GM04504 (cell line): Measurements from ENCODE around the gene POU2AF1.
A peak's percentile ranks its signal among the peaks of the same experiment; 100 is the strongest.
"Not testable (repeated sequence)": the region's sequence is repeated elsewhere in the genome, so short reads cannot be mapped to it uniquely, and the experiment has no call there.

Source experiments
- DNase-seq: peaks from one replicate; pipeline ENCODE4 v3.0.0-alpha.2; 2012; ENCODE audit warnings: low read depth

The POU2AF1 gene

DNA sequence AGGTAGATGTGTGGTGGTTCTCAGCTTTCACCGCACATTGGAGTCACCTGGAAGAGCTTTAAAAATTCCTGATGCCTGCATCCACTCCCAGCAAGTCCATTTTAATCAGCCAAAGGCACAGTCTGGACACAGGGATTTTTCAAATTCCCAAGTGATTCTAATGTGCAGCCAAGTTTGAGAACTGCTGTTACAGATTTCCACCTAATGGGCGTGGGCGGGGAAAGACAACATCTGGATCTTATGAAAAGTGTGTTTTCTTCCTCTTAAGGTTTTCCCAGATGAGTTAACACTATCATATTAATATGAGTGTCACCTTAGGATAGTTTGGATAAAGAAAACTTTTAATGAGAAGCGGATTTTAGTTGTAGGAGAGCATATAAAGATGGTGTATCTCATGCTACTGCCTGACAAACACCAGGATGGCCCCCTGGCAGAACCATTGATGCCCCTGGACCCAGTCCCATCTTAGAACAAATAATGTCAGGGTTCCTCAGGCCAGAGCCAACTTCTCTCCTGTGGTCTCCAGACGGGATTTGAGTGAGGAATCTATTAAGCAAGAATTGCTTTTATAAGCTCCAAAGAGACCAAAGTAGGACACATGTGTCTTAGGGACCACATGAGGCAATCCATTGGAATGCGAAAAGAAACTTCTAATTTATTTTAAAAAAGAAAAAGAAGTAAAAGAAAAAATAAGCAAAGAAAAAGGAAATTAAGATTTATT lies 31.9 kb downstream of the POU2AF1 start:
- no peak for DNase-seq

DNA sequence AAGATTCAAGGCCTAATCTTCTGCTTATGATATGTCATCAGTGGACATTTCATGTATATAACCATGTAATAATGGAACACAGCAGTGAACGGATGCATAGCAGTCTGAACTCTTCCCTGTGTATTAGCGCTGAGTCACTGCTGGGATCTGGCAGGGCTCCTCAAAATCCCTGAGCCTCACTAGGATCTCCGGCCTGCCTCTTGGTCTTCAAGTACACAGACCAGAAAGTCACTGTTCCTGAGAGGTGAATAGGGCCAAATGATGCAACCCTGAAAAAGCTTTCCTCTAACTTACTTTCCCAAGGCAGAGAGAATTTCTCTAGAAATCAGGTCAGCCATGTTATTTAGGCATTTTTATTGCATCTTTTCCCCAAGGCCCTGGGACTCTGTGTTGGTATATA lies 35.0 kb downstream of the POU2AF1 start:
- DNase-seq: peak; percentile 53

DNA sequence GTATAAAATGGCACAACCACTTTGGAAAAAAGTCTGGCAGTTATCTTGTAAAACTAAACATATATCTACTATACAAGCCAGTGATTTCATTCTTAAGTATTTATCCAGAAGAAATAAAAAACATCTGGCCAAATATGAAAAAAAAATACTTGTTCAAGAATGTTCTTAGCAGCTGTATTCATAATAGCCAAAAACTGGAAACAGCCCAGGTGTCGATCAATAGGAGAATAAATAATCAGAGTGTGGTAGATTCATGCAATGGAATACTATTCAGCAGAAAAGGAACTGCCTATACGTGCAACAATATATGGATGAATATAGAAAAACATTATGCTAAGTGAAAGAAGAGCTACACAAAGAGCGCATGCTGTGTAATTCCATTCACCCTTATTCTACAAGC lies 36.7 kb downstream of the POU2AF1 start:
- DNase-seq: no peak

DNA sequence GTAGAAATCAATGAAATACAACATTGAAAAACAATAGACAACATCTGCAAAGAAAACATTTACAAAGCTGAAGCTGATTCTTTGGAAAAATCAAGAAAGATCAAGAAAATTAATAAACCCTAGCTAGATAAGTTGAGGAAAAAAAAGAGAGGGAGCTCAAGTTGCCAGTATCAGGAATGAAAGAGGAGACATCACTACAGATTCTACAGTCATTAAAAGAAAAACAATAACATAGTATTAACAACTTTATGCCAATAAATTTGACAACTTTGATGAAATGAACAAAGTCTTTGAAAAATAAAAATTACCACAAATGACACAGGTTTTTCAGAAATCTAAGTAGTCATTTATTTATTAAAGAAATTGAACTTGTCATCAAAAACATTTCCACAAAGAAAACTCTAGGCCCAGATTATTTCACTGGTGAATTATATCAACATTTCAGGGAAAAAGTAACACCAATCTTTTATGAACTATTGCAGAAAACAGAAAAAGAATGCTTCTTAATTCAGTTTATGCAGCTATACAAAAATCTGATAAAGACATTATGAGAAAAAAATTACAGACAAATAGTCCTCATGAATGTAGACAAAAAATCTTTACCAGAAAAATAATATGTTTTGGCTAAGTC lies 39.2 kb downstream of the POU2AF1 start:
- no peak for DNase-seq

DNA sequence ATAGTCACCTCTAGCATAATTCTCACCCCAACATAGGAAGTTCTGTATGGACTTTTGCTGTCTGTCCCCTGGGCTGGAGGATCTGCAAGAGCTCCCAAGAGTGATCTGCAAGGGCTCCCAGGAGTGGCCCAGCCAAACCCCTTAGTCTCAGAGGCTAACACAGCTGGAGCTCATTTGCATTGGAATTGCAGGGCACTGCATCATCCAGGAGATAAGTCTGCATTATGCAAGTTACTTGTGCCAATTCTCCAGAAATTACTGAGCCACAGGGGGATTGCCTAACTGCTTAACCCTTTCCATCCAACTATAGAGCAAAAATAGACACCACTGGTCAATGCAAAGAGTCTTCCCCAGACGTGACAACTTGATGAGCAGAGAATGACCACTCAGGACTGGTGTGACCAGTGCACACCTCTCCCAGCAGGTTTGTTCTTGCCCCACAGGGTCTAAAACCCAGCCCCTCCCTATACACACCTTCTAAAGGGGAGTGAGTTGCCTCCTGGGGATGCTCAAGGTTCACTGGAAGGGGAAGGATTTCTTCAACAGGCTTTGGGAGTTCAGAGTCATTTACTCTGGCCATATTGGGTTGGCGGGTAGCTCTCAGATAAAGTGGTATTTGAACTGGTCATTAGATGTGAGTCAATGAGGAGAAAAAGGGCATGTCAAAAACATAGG lies 42.4 kb downstream of the POU2AF1 start:
- peak; percentile 56 for DNase-seq

DNA sequence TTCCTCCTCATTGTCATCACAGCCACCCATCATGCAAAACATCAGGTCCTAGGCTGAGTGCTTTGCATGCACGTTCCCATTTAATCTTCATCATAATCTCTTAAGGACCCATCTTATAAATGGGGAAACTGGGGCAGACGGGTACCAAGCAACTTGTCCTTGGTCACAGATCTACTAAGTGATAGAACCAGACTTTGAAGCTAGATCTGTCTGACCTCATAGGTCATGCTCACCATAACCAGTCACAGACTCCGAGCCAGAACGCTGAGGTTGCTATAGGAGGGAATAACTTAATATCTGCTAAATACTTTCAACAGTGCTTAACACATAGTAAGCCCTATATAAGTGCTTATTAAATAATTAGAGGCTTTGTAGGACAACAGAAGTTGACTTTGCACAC lies 43.0 kb downstream of the POU2AF1 start:
- DNase-seq: no peak

DNA sequence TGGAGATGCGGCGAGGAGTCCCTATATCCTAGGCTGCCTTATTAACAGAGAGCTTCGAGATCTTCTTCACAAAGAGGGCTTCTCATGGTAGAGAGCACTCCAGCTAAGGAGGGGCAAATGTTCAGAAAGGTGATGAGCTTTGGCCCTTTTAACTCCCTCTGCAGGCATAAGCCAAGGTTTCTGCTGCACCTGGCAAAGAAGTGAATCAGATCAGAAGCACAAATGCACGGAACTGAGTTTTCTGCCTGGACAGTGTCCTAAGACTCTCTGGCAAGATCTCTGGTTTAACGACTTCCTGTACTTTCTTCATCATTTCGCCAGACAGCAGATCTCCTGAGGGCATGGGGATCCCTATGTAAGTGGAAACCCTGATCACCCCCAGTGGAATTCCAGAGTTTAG lies 43.5 kb downstream of the POU2AF1 start:
- no peak for DNase-seq

DNA sequence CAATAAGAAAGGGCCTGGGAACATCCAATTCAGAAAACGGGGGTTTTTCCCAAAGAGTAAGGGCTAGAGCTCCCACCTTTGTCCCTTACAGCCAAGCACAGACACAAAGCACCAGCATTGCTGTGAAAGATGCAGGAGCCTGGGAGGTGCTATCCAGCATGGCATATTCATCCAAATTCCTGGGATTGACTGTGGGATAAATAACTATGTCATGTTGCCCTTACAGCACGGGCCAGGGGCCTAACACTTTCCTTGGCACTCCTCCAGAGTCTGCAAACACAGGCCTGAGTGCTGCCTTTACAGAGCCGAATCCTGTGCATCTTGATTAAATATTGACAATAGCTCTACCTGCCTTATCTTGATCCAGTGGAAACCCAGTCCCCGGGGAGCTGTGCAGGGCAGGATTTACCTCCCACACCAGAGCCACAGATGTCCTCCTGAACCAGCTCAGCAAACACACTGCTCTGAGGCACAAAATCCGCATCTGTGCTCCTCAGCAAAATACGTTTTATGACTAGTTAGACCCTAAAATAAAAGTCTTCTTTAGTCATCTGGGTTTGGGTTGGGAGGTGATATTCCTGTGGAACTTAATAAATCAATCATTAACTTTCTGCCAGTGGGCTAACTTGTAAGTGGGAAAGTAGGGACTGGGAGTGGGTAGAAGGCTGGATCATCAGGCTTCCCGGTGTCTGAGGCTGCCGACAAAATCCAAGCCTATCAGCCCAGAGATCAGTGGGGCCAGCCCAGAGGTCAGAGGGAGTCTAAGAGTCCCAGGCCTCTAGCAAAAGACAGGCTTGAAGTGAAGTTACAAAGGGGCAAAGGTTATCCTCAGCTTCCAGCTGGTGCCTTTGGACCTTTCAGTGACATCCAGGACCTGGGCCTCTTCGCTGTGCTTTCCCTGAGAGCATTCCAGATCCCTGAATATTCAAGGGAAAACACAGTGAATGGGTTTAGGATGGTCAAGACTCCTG lies 44.3 kb downstream of the POU2AF1 start:
- DNase-seq: no peak

DNA sequence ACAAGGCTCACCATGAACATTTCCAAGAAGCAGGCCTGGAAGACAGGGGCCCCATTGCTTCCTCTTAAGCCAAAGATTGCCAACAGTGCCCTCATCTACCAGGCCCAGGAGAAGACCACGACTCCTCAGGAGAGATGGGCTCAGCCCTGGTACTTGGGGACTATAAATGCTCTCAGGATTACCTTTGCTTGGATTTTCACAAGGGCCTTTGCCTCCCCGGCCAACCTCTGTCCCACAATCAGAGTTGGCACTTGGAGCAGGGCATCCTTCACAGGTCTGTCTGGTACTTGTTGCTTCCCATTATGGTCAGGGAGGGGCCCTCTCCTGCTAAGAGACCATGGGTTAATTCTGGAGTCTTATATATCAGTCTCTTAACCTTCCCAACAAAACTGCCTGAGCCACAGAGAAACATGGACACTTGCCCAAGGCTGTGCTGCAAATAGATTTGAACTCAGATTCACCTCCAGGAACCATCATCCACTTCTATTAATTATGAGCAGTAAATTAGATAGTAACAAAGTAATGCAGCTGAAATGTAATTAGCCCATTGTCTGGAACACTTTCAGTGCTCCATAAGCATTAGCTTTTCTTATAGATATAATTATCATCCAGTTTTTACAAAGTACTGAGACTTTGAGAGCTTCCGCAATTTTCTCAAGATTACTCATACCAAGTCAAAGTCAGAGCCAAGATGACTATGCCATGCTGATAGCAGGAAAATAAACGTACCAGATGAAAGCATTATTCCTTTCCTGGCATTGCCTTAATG lies 47.2 kb downstream of the POU2AF1 start:
- DNase-seq: no peak

DNA sequence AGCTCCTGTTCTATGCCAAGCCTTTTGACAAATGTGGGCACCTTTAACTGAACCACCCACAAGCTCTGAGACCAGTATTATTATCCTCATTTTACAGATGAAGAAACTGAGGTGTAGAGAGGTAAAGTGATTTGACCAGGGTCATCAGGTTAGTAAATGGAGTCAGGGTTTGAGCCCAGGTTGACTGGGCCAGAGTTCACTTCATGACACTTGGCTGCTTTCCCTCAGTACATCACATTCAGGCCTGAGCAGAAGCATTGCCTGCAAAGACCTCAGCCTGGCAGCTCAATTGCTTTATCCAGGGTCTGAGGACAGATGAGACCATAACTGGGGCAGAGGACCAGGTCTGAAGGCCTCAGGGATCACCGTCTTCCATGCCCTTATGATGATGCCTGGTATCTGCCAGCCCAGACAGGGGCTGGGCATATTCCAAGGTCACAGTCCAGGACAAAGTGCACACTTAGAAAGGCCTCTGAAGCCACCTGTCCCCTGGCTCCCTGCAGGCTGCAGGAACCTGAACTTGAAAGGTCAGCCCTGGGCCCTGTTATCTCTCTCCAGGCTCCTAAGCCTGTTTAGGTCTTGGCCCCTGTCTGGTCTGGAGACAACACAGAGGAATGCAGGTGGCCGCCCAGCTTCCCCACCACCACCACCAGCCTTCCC lies 48.7 kb downstream of the POU2AF1 start:
- DNase-seq: no peak

DNA sequence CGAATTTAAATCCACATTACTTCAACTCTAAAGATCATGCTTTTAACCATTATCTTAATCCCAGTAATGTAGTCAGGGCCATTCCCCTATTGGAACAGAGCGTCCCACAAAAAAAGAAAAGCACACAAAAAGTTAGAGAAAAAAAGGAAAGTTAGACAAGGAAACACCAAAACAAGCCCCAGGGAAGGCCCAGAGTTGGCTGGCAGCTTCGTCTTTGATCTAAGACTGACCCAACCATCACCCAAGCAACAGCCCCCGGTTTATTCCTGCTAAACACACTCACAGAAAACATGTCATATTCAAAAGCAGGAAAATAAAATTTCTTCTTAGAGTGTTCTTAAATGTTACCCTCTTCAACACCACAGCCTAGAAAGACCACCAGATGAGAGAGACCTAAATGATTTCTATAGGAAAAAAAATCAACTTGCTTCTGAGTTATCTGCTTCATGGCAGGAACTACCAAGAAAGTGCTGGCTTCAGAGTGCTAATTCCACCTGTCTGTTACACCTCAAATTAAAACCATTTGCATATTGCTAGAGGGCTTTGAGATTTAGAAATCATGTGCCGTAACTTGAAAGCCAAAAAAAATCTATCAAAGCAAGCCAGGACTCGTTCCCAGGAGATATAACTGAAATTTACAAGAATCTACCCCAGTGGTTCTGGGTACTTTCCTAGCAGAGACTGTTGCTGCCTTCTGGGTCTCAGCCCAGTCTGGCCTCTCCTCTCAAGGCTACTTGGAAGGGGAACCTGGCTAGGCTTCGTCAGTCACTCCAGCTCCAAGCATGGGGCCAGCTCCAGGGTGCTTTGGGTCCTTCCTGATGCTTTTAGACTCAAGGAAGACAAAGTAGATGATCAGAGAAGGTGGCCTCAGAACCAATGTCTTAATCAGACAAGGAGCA lies 49.5 kb downstream of the POU2AF1 start:
- DNase-seq: no peak

DNA sequence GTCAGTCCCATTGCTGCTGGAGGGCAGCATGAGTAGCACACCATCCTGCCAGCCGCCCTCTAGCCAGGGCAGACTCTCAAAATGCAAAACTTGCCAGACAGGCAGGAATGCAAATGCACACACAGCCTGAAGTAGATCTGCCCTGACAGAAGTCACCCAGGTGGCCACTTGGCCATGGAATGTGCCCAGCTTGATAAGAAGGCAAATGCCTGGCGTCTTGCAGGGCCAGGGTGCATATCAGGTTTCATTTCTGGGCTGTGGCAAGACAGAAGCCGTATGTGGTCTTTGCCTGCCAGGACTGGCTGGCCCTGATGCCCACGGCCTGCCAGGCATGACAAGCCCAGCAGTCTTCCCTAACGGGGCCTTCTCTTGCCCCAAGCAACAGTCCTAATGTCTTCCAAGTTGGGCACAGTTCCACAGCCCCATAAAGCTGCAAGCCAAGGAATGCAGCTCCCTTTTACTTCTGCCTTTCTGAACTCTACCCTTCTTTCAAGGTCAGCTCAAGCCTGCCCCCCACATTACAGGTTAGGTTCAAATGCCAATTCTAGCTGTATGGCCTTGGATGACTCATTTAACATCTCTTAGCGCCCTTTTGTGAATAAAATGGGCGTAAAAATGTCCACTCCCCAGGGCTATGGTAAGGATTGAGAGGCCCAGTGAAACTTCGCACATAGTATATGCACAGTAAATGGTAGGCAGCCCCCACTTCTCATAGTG lies 51.0 kb downstream of the POU2AF1 start:
- no peak for DNase-seq

DNA sequence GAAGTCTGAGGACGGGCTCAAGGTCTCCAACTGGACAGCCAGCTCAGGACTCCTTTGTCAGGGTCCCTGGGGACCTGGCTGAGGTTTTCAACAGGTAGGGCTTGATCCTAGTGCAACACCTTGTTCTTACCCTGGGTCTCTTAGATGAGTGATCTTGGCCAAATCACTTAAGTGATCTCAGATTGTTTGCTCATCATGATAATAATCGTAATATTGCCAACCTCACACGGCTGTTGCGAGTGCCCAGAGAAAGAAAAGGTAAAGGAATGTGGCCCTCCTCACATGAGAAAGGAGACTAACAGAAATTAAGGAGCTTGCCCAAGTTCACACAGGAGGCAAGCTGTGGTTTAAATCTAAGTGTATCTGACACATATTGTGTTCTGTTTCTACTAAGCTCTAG lies 52.3 kb downstream of the POU2AF1 start:
- DNase-seq: no peak

DNA sequence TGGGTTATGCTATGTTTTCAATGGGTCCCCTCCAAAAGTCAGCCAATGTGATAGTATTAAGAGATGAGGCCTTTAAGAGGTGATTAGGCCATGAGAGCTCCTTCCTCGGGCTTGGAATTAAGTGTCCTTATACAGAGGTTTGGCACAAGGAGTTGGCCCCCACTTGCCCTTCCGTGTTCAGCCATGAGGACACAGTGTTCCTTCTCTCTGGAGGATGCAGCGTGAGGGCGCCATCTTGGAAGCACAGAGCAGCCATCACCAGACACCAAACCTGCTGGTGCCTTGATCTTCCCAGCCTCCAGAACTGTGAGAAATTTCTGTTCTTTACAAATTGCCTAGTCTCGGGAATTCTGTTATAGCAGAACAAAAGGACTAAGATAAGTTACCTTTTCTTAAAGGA lies 53.8 kb downstream of the POU2AF1 start:
- no peak for DNase-seq

DNA sequence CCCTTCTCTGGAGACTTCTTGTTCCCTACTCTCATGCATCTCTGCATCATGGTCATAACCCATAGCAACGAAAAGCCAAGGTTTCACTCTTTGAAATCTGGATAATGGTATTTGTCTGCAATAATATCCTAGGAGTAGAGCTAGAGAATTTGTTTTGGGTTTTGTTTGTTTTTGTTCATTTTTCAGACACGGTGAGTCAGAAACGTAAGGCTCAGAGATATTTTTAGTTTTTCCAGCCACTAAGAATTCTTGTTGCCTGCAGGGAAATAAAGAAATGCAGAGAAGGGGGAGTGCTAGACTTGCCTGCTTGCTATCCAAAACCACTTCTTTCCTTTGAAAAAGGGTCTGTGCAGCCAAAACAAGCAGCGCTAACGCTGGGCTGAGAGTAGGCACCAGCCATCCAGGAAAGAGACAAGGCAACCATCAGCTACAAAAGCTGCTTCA lies 54.8 kb downstream of the POU2AF1 start:
- DNase-seq: no peak

DNA sequence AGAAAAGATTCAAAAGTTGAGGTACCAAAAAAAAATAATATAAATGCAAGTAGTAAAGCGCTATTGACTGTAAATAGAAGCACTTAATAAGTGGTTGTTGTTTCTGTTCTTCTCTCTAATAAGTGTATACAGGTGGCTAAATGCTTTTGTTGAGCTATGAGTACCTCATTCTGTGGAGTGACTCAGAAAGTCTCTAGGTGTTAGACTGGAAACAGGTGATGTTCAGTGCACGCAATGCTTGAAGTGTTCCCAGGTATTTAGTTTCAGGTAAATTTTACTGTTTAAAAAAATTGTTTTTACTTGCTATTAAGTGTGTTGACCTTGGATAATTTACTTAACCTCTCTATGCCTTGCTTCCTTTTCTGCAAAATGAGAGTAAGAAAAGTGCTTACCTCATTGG lies 56.5 kb downstream of the POU2AF1 start:
- no peak for DNase-seq

DNA sequence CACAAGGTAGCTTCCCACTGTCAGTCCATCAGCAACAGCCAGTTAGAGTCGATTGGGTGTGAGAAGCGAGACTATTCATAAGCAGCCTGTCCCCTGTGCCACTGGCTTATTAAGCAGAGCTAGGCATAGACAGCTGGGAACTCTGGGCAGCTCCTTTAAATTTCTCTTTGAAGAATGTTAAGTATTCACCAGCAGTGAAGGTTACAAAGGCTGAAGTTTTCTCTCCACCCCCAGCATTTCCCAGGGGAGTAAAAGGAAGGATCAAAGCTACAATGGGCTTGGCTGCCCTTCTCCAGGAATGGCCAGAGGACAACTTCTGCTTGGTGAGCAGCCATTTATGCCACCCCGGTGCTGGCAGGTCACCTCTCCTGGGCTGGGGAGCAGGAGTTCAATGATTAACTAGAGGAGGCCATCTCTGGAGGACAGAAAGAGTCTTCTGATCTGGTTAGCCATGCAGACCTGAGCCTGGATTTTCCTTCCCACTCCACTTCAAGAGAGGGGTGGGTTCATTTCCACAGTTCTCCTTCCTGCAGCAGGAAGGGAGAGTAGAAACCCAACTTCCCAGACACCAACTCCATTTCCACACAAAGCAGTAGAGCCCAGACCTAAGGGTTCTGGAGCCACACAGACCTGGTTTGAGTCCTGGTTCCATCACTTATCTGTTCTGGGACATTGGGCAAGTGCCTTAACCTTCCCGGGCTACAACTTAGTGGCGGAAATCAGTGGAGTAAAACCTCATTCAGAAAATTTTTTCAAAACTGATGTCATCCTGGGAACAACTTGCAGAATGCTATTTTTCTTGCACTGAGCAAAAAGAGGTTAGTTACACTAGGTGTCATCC lies 58.1 kb downstream of the POU2AF1 start:
- no peak for DNase-seq

DNA sequence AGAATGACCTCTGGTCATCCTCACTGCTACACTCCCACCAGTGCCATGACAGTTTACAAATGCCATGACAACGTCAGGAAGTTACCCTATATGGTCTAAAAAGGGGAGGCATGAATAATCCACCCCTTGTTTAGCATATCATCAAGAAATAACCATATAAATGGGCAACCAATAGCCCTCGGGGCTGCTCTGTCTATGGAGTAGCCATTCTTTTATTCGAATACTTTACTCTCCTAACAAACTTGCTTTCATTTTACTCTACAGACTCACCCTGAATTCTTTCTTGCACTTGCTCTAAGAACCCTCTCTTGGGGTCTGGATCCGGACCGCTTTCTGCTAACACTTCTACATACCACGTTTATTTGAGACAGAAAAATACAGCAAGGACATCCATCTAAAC lies 58.9 kb downstream of the POU2AF1 start:
- not testable (repeated sequence) for DNase-seq
